Endothelial cell of umbilical vein (primary cell): ENCODE data around the gene CAMKMT.

Experiments
- EZH2 ChIP-seq: IDR thresholded peaks from 2 replicates; pipeline ENCODE4 v1.6.1; 2012; ENCODE audit warnings: borderline replicate concordance, low read depth, mild to moderate bottlenecking, moderate library complexity, low read length, inconsistent platforms; ENCODE audit not compliant: severe bottlenecking
- FOS ChIP-seq: IDR thresholded peaks from 2 replicates; pipeline ENCODE4 v1.6.1; 2011; ENCODE audit warnings: mild to moderate bottlenecking, low read length, moderate library complexity, borderline replicate concordance; ENCODE audit not compliant: insufficient read depth
- JUN ChIP-seq: IDR thresholded peaks from 2 replicates; pipeline ENCODE4 v1.6.1; 2011; ENCODE audit warnings: borderline replicate concordance, low read depth; ENCODE audit not compliant: insufficient read length, insufficient read depth
- MYC ChIP-seq: IDR thresholded peaks from one replicate; pipeline ENCODE4 v1.6.1; 2011; ENCODE audit warnings: mild to moderate bottlenecking, low read depth, low read length
- POLR2A ChIP-seq: IDR thresholded peaks from 2 replicates; pipeline ENCODE4 v1.6.1; 2012; ENCODE audit warnings: low read depth, mild to moderate bottlenecking, control low read depth, low read length
- POLR2AphosphoS5 ChIP-seq: IDR thresholded peaks from 2 replicates; pipeline ENCODE4 v1.6.1; 2012; ENCODE audit warnings: low read depth, mild to moderate bottlenecking, control low read depth, low read length, moderate library complexity; ENCODE audit not compliant: insufficient read depth
- TF ChIP-seq, protein P1 (sequence below), 2 donors: IDR thresholded peaks; 1 replicate in 1 of 2; 2 replicates in 1 of 2; pipeline ENCODE4 v1.5.1; 2011; ENCODE audit warnings: low read length in 2 of 2, mild to moderate bottlenecking in 2 of 2, moderate library complexity in 2 of 2, control low read depth in 1 of 2, inconsistent platforms in 1 of 2, low read depth in 1 of 2; ENCODE audit not compliant: insufficient read depth in 1 of 2; ENCODE audit errors: extremely low read depth in 1 of 2

DNA sequence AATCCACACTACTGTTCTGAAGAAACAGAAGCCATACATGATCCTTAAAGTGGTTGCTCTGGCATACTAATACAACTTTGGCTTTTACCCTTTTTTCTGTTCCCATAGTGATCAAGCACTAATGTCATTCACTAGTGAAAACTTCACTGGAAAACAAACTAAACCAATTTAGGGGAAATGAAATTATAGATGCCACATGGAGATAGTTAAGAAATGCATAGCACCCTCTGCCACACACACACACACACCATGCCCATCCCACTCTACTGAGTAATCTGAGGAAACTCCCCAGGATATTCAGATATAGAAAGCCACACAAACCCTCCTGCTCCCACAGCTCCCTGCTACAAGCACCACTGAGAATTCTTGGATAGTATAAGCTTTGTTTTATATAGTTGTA is 47.4 kb upstream of the CAMKMT start:
- TF ChIP-seq EZH2 (no peak), POLR2AphosphoS5 (no peak), POLR2A (no peak), MYC (no peak), FOS (no peak), JUN (no peak)
- TF ChIP-seq, protein P1, sequence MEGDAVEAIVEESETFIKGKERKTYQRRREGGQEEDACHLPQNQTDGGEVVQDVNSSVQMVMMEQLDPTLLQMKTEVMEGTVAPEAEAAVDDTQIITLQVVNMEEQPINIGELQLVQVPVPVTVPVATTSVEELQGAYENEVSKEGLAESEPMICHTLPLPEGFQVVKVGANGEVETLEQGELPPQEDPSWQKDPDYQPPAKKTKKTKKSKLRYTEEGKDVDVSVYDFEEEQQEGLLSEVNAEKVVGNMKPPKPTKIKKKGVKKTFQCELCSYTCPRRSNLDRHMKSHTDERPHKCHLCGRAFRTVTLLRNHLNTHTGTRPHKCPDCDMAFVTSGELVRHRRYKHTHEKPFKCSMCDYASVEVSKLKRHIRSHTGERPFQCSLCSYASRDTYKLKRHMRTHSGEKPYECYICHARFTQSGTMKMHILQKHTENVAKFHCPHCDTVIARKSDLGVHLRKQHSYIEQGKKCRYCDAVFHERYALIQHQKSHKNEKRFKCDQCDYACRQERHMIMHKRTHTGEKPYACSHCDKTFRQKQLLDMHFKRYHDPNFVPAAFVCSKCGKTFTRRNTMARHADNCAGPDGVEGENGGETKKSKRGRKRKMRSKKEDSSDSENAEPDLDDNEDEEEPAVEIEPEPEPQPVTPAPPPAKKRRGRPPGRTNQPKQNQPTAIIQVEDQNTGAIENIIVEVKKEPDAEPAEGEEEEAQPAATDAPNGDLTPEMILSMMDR (IDR thresholded peaks at IDR 0.05; ENCODE audit: extremely low read depth in 1 of 2, insufficient read depth in 1 of 2, low read depth in 1 of 2, low read length in 2 of 2) = no peak
